Fibroblast of pulmonary artery (primary cell): ENCODE data around the gene ILF3.

Experiments used
- DNase-seq: peaks from one replicate; pipeline ENCODE4 v3.0.0-alpha.2; 2010; ENCODE audit warnings: low read depth
- H3K4me3 ChIP-seq: replicated peaks from 2 replicates; pipeline ENCODE4 v1.5.1; 2011; ENCODE audit warnings: low read depth, mild to moderate bottlenecking, control low read depth, low read length, moderate library complexity
- CTCF ChIP-seq: IDR thresholded peaks from 2 replicates; pipeline ENCODE4 v1.5.1; 2011; ENCODE audit warnings: mild to moderate bottlenecking, control low read depth, low read length, inconsistent platforms; ENCODE audit errors: missing control alignments

Gene ILF3

GRCh38 chr19:10683582-10683981, 29.4 kb downstream of the ILF3 start:
- no peak for TF ChIP-seq CTCF
- H3K4me3 ChIP-seq = no peak overlapping the region
- no peak for DNase-seq

- no peak for DNase-seq
- no peak for TF ChIP-seq CTCF
- H3K4me3 ChIP-seq = no peak overlapping the region
Observed at GRCh38 chr19:10685210-10685609, 31.1 kb downstream of the ILF3 start.

- no peak for TF ChIP-seq CTCF
- DNase-seq = no peak
- no peak overlapping the region for H3K4me3 ChIP-seq
Observed at GRCh38 chr19:10686193-10686592, 32.0 kb downstream of the ILF3 start.

GRCh38 chr19:10686661-10687517, 32.7 kb downstream of the ILF3 start:
- peak; percentile 23 for DNase-seq

GRCh38 chr19:10687518-10688288, 33.6 kb downstream of the ILF3 start:
- H3K4me3 ChIP-seq = no peak overlapping the region
- no peak for TF ChIP-seq CTCF
- no peak for DNase-seq

More at GRCh38 chr19:10686661-10687517, 32.7 kb downstream of the ILF3 start:
- no peak for TF ChIP-seq CTCF
- H3K4me3 ChIP-seq = no peak overlapping the region

- DNase-seq = no peak
- H3K4me3 ChIP-seq = no peak overlapping the region
- no peak for TF ChIP-seq CTCF
Observed at GRCh38 chr19:10688545-10689280, 34.6 kb downstream of the ILF3 start.
